Stomach (tissue), 4 donors: Measurements from ENCODE around the gene ASB8.

Experiments
- EP300 ChIP-seq: sonication (generic); formaldehyde crosslinking; IDR thresholded peaks from one replicate; pipeline ENCODE4 v1.6.1; 2017; ENCODE audit warnings: antibody characterized with exemption
- POLR2A ChIP-seq, 4 donors: fragments of 450-650 bp; IDR thresholded peaks; one replicate each; pipeline ENCODE4 v1.6.1; 2016; ENCODE audit warnings: antibody characterized with exemption in 4 of 4, control low read depth in 2 of 4, mild to moderate bottlenecking in 1 of 4, moderate library complexity in 1 of 4
- TF ChIP-seq, protein P1 (sequence below), 7 experiments: fragments of 450-650 bp in 4 of 7; fragments of 200-600 bp in 3 of 7; sonication (generic) in 3 of 7; IDR thresholded peaks; one replicate each; pipeline ENCODE4 v1.5.1; 2016 to 2019; ENCODE audit warnings: antibody characterized with exemption in 7 of 7, control low read depth in 2 of 7, mild to moderate bottlenecking in 1 of 7

- TF ChIP-seq, protein P1, sequence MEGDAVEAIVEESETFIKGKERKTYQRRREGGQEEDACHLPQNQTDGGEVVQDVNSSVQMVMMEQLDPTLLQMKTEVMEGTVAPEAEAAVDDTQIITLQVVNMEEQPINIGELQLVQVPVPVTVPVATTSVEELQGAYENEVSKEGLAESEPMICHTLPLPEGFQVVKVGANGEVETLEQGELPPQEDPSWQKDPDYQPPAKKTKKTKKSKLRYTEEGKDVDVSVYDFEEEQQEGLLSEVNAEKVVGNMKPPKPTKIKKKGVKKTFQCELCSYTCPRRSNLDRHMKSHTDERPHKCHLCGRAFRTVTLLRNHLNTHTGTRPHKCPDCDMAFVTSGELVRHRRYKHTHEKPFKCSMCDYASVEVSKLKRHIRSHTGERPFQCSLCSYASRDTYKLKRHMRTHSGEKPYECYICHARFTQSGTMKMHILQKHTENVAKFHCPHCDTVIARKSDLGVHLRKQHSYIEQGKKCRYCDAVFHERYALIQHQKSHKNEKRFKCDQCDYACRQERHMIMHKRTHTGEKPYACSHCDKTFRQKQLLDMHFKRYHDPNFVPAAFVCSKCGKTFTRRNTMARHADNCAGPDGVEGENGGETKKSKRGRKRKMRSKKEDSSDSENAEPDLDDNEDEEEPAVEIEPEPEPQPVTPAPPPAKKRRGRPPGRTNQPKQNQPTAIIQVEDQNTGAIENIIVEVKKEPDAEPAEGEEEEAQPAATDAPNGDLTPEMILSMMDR (IDR thresholded peaks at IDR 0.05) = no peak
- no peak for TF ChIP-seq POLR2A (IDR thresholded peaks at IDR 0.05)
- TF ChIP-seq EP300 = no peak
Observed at GRCh38 chr12:48122065-48122834, 35.1 kb downstream of the ASB8 start.
